ENCODE results near the gene MKLN1.

- TF ChIP-seq POLR2AphosphoS5 (IDR thresholded peaks at IDR 0.05) (no peak), POLR2A (IDR thresholded peaks at IDR 0.05; ENCODE audit: low read depth) (no peak)
These were observed 176.7 kb downstream of the MKLN1 start for GRCh38 chr7:131504157-131504899.

Data from esophagus muscularis mucosa (tissue), 2 donors.